MM.1S (cell line): ENCODE results near the gene PSPN.
"Not testable (repeated sequence)": the region's sequence is repeated elsewhere in the genome, so short reads cannot be mapped to it uniquely, and the experiment has no call there.

Source experiments
- EZH2 ChIP-seq: fragments of 300-600 bp; sonication (generic); optimal IDR thresholded peaks from 2 replicates; pipeline ENCODE3; 2017; ENCODE audit warnings: low read depth, mild to moderate bottlenecking, antibody characterized with exemption, low read length, mixed read lengths
- EZH2phosphoT487 ChIP-seq: fragments of 300-600 bp; sonication (generic); IDR thresholded peaks from 2 replicates; pipeline ENCODE4 v1.6.1; 2018; ENCODE audit warnings: antibody characterized with exemption, low read length
- TF ChIP-seq, protein P1 (sequence below): fragments of 300-600 bp; sonication (generic); IDR thresholded peaks from 2 replicates; pipeline ENCODE4 v1.5.1; 2016; ENCODE audit warnings: antibody characterized with exemption, low read length, mixed read lengths

- TF ChIP-seq, protein P1, sequence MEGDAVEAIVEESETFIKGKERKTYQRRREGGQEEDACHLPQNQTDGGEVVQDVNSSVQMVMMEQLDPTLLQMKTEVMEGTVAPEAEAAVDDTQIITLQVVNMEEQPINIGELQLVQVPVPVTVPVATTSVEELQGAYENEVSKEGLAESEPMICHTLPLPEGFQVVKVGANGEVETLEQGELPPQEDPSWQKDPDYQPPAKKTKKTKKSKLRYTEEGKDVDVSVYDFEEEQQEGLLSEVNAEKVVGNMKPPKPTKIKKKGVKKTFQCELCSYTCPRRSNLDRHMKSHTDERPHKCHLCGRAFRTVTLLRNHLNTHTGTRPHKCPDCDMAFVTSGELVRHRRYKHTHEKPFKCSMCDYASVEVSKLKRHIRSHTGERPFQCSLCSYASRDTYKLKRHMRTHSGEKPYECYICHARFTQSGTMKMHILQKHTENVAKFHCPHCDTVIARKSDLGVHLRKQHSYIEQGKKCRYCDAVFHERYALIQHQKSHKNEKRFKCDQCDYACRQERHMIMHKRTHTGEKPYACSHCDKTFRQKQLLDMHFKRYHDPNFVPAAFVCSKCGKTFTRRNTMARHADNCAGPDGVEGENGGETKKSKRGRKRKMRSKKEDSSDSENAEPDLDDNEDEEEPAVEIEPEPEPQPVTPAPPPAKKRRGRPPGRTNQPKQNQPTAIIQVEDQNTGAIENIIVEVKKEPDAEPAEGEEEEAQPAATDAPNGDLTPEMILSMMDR: not testable (repeated sequence)
- TF ChIP-seq EZH2, EZH2phosphoT487: not testable (repeated sequence)
Observed at GRCh38 chr19:6360445-6360844, 15.3 kb downstream of the PSPN start.
